ENCODE results near the gene COP1.

Gene COP1

GRCh38 chr1:176165573-176165972, 41.5 kb downstream of the COP1 start:
- TF ChIP-seq ISL1 (CRISPR knock-in tag; IDR thresholded peaks at IDR 0.05) (no peak), PPARA (CRISPR knock-in tag; IDR thresholded peaks at IDR 0.05; ENCODE audit: borderline replicate concordance) (no peak), ZC3H10 (CRISPR knock-in tag; IDR thresholded peaks at IDR 0.05) (no peak), SNAI2 (CRISPR knock-in tag; IDR thresholded peaks at IDR 0.05) (no peak), TCF4 (CRISPR knock-in tag; IDR thresholded peaks at IDR 0.05; ENCODE audit: borderline replicate concordance) (no peak)
- no peak for ATAC-seq

DNA sequence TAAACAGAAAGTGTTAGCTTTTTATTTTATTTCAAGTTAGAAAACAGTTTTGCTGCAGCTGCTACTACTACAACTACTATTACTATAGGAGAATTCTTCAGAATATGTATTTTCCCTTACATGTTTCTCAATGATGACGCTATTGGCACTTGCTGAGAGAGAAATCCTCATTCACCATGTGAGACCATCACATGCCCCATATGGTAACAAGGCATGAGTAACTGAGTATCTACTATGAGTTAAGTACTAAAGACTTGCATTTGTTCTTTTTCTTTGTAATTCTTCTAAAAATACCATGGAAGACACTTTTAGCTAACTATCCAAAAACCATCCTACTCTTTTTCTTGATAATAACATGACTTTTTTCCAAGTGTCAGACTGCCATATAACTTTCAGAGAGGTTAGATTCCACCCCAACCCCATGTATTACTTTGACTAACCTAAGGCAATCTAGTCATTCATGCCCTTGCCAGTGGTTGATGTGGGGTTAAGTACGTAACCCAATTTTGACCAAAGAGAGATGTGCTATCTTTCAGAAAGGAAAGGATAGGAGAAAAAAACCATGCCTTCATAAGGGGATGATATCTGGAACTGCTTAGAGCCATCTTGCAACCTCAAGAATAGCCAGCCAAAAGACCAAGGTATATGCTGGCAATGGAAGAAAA, 42.9 kb downstream of the COP1 start:
- no peak for ATAC-seq
- no peak for TF ChIP-seq PPARA (CRISPR knock-in tag; IDR thresholded peaks at IDR 0.05; ENCODE audit: borderline replicate concordance)
- TF ChIP-seq TOX (CRISPR knock-in tag; IDR thresholded peaks at IDR 0.05; ENCODE audit: borderline replicate concordance): no peak
- TF ChIP-seq BACH2 (CRISPR knock-in tag; IDR thresholded peaks at IDR 0.05; ENCODE audit: borderline replicate concordance): no peak
- TF ChIP-seq TSHZ2 (CRISPR knock-in tag; IDR thresholded peaks at IDR 0.05): no peak
- no peak for TF ChIP-seq ESRRG (CRISPR knock-in tag; IDR thresholded peaks at IDR 0.05)

DNA sequence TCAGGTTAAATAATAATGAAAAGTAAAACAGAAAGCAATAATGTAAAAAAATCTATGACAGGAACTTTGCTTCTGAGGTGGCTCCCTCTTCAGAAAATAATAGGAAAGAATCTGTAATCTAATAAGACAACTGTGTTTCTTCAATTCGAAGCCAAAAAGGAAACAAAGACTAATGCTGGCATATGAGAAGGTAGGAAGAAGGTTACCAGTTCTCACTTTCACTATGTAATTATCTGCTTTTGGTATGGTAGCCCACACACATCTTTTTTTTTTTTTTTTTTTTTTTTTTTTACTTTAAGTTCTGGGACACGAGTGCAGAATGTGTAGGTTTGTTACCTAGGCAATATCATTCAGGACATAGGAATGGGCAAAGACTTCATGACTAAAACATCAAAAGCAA, 47.1 kb downstream of the COP1 start:
- ATAC-seq: no peak
- TF ChIP-seq ARNTL (CRISPR knock-in tag; IDR thresholded peaks at IDR 0.05; ENCODE audit: borderline replicate concordance, low read depth): no peak
- no peak for TF ChIP-seq OSR1 (CRISPR knock-in tag; IDR thresholded peaks at IDR 0.05)
- no peak for TF ChIP-seq GLIS3 (CRISPR knock-in tag; IDR thresholded peaks at IDR 0.05)
- no peak for TF ChIP-seq ZNF70 (CRISPR knock-in tag; IDR thresholded peaks at IDR 0.05)
- TF ChIP-seq TCF4 (CRISPR knock-in tag; IDR thresholded peaks at IDR 0.05; ENCODE audit: borderline replicate concordance): no peak
- TF ChIP-seq SNAI2 (CRISPR knock-in tag; IDR thresholded peaks at IDR 0.05): no peak
- no peak for TF ChIP-seq CSDC2 (CRISPR knock-in tag; IDR thresholded peaks at IDR 0.05)
- no peak for TF ChIP-seq PPARA (CRISPR knock-in tag; IDR thresholded peaks at IDR 0.05; ENCODE audit: borderline replicate concordance)
- no peak for TF ChIP-seq ISL1 (CRISPR knock-in tag; IDR thresholded peaks at IDR 0.05)
- TF ChIP-seq RARB (CRISPR knock-in tag; IDR thresholded peaks at IDR 0.05): no peak
- no peak for TF ChIP-seq TSHZ2 (CRISPR knock-in tag; IDR thresholded peaks at IDR 0.05)
- TF ChIP-seq, protein P1, sequence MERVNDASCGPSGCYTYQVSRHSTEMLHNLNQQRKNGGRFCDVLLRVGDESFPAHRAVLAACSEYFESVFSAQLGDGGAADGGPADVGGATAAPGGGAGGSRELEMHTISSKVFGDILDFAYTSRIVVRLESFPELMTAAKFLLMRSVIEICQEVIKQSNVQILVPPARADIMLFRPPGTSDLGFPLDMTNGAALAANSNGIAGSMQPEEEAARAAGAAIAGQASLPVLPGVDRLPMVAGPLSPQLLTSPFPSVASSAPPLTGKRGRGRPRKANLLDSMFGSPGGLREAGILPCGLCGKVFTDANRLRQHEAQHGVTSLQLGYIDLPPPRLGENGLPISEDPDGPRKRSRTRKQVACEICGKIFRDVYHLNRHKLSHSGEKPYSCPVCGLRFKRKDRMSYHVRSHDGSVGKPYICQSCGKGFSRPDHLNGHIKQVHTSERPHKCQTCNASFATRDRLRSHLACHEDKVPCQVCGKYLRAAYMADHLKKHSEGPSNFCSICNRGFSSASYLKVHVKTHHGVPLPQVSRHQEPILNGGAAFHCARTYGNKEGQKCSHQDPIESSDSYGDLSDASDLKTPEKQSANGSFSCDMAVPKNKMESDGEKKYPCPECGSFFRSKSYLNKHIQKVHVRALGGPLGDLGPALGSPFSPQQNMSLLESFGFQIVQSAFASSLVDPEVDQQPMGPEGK (CRISPR knock-in tag; IDR thresholded peaks at IDR 0.05; ENCODE audit: borderline replicate concordance): no peak
- TF ChIP-seq ZFP30 (CRISPR knock-in tag; IDR thresholded peaks at IDR 0.05): no peak
- no peak for TF ChIP-seq ZNF8 (CRISPR knock-in tag; IDR thresholded peaks at IDR 0.05)
- TF ChIP-seq ZFP3 (CRISPR knock-in tag; IDR thresholded peaks at IDR 0.05): no peak

GRCh38 chr1:176157995-176158394, 49.1 kb downstream of the COP1 start:
- ATAC-seq: no peak
- no peak for TF ChIP-seq ZFP30 (CRISPR knock-in tag; IDR thresholded peaks at IDR 0.05)
- TF ChIP-seq CSDC2 (CRISPR knock-in tag; IDR thresholded peaks at IDR 0.05): no peak
- TF ChIP-seq ESRRG (CRISPR knock-in tag; IDR thresholded peaks at IDR 0.05): no peak
- TF ChIP-seq POU6F1 (CRISPR knock-in tag; IDR thresholded peaks at IDR 0.05; ENCODE audit: borderline replicate concordance, low read depth): no peak
- TF ChIP-seq, protein P1 (CRISPR knock-in tag; IDR thresholded peaks at IDR 0.05; ENCODE audit: borderline replicate concordance): no peak
- no peak for TF ChIP-seq PPARA (CRISPR knock-in tag; IDR thresholded peaks at IDR 0.05; ENCODE audit: borderline replicate concordance)
- no peak for TF ChIP-seq TOX (CRISPR knock-in tag; IDR thresholded peaks at IDR 0.05; ENCODE audit: borderline replicate concordance)
- no peak for TF ChIP-seq ZC3H10 (CRISPR knock-in tag; IDR thresholded peaks at IDR 0.05)
- no peak for TF ChIP-seq TSHZ2 (CRISPR knock-in tag; IDR thresholded peaks at IDR 0.05)
- no peak for TF ChIP-seq RARB (CRISPR knock-in tag; IDR thresholded peaks at IDR 0.05)
- TF ChIP-seq BACH2 (CRISPR knock-in tag; IDR thresholded peaks at IDR 0.05; ENCODE audit: borderline replicate concordance): no peak
- no peak for TF ChIP-seq ZFP3 (CRISPR knock-in tag; IDR thresholded peaks at IDR 0.05)
- TF ChIP-seq ZNF70 (CRISPR knock-in tag; IDR thresholded peaks at IDR 0.05): no peak
- TF ChIP-seq SNAI2 (CRISPR knock-in tag; IDR thresholded peaks at IDR 0.05): no peak

Measured in SK-N-SH treated with all-trans-retinoic acid at 6 μM for 48 hours (cell line).